Measurements from ENCODE around the gene TTC24.

DNA sequence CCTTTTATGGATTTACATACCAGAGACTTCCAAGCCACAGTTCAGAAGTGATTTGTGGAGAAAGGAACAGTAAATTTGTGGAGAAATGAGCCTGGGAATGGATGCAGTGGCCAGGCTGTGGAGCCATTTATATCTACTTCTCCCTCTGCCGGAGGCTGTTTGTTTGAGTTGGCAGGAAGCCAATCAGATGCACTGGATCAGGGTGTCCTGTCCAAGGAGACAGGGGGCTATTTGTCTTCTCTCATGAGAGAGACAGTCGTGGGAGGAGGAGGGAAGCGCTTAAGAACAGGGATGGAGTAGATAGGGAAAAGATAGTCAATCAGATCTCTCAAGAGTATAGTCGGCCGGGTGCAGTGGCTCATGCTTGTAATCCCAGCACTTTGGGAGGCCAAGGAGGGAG, 36.9 kb downstream of the TTC24 start:
- TF ChIP-seq, protein P1, sequence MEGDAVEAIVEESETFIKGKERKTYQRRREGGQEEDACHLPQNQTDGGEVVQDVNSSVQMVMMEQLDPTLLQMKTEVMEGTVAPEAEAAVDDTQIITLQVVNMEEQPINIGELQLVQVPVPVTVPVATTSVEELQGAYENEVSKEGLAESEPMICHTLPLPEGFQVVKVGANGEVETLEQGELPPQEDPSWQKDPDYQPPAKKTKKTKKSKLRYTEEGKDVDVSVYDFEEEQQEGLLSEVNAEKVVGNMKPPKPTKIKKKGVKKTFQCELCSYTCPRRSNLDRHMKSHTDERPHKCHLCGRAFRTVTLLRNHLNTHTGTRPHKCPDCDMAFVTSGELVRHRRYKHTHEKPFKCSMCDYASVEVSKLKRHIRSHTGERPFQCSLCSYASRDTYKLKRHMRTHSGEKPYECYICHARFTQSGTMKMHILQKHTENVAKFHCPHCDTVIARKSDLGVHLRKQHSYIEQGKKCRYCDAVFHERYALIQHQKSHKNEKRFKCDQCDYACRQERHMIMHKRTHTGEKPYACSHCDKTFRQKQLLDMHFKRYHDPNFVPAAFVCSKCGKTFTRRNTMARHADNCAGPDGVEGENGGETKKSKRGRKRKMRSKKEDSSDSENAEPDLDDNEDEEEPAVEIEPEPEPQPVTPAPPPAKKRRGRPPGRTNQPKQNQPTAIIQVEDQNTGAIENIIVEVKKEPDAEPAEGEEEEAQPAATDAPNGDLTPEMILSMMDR (IDR thresholded peaks at IDR 0.05; ENCODE audit: poor library complexity, severe bottlenecking), result no peak
- TF ChIP-seq EZH2 (IDR thresholded peaks at IDR 0.05; ENCODE audit: borderline replicate concordance, insufficient read depth, low read length, poor library complexity, severe bottlenecking) (no peak), POLR2AphosphoS5 (IDR thresholded peaks at IDR 0.05) (no peak), RAD21 (conservative IDR thresholded peaks at IDR 0.05) (no peak), MXI1 (conservative IDR thresholded peaks at IDR 0.05; ENCODE audit: poor library complexity, severe bottlenecking) (no peak)

All from neural cell (in vitro differentiated cells).